Neuronal stem cell (in vitro differentiated cells): Measurements from ENCODE around the gene GAK.

ENCODE experiments used
- DNase-seq: peaks from one replicate; pipeline ENCODE4 v3.0.0-alpha.2; 2013; ENCODE audit warnings: low spot score
- H2AFZ ChIP-seq: one replicate; pipeline ENCODE4 v1.6.1; 2013; ENCODE audit warnings: mild to moderate bottlenecking, low read length, inconsistent platforms
- H2AK5ac ChIP-seq: 2 replicates; pipeline ENCODE4 v1.6.1; 2013; ENCODE audit warnings: low read depth, mild to moderate bottlenecking, inconsistent platforms, low read length, moderate library complexity, mixed read lengths
- H2BK120ac ChIP-seq: 2 replicates; pipeline ENCODE4 v1.6.1; 2013; ENCODE audit warnings: low read depth, mild to moderate bottlenecking, inconsistent platforms, low read length, moderate library complexity, mixed read lengths
- H2BK12ac ChIP-seq: one replicate; pipeline ENCODE4 v1.6.1; 2013; ENCODE audit warnings: low read length, inconsistent platforms
- H2BK15ac ChIP-seq: 2 replicates; pipeline ENCODE4 v1.6.1; 2013; ENCODE audit warnings: mild to moderate bottlenecking, low read length, inconsistent platforms, mixed read lengths
- H2BK5ac ChIP-seq: one replicate; pipeline ENCODE4 v1.6.1; 2013; ENCODE audit warnings: inconsistent platforms, mild to moderate bottlenecking, low read length, moderate library complexity
- H3K14ac ChIP-seq: one replicate; pipeline ENCODE4 v1.6.1; 2013; ENCODE audit warnings: low read length, inconsistent platforms
- H3K18ac ChIP-seq: 2 replicates; pipeline ENCODE4 v1.6.1; 2013; ENCODE audit warnings: low read length, inconsistent platforms
- H3K23ac ChIP-seq: 2 replicates; pipeline ENCODE4 v1.6.1; 2013; ENCODE audit warnings: low read depth, mild to moderate bottlenecking, mixed read lengths, low read length, inconsistent platforms; ENCODE audit not compliant: poor library complexity
- H3K27ac ChIP-seq: replicated peaks from 3 replicates; pipeline ENCODE4 v1.5.1; 2013; ENCODE audit warnings: low read length, inconsistent platforms
- H3K27me3 ChIP-seq, 3 experiments: 2 replicates each; pipeline ENCODE4 v1.6.1; 2013; ENCODE audit warnings: low read length in 3 of 3, mild to moderate bottlenecking in 2 of 3, inconsistent platforms in 1 of 3, low read depth in 1 of 3, mixed read lengths in 1 of 3, moderate library complexity in 1 of 3; ENCODE audit not compliant: control insufficient read depth in 3 of 3, insufficient read depth in 3 of 3
- H3K36me3 ChIP-seq, 2 donors: replicated peaks in 1 of 2; 2 replicates each; pipeline ENCODE4 v1.6.1; 2013; ENCODE audit warnings: low read length in 2 of 2; ENCODE audit not compliant: control insufficient read depth in 2 of 2, insufficient read depth in 2 of 2
- H3K4ac ChIP-seq: 2 replicates; pipeline ENCODE4 v1.6.1; 2013; ENCODE audit warnings: inconsistent platforms, mild to moderate bottlenecking, low read length, moderate library complexity
- H3K4me1 ChIP-seq, 2 donors: 1 replicate in 1 of 2; 2 replicates in 1 of 2; pipeline ENCODE4 v1.6.1; 2013; ENCODE audit warnings: low read length in 2 of 2, low read depth in 1 of 2; ENCODE audit not compliant: control insufficient read depth in 2 of 2, insufficient read depth in 1 of 2
- H3K4me2 ChIP-seq: one replicate; pipeline ENCODE4 v1.6.1; 2013; ENCODE audit warnings: mild to moderate bottlenecking, low read length, inconsistent platforms; ENCODE audit not compliant: insufficient read depth, poor library complexity, severe bottlenecking
- H3K4me3 ChIP-seq, 2 donors: 2 replicates each; pipeline ENCODE4 v1.5.1; 2013; ENCODE audit warnings: low read length in 2 of 2, mild to moderate bottlenecking in 2 of 2, inconsistent platforms in 1 of 2, moderate library complexity in 1 of 2
- H3K79me1 ChIP-seq: one replicate; pipeline ENCODE4 v1.6.1; 2013; ENCODE audit warnings: low read depth, mild to moderate bottlenecking, inconsistent platforms, low read length, moderate library complexity
- H3K9ac ChIP-seq: one replicate; pipeline ENCODE4 v1.6.1; 2013; ENCODE audit warnings: mild to moderate bottlenecking, low read depth, low read length, inconsistent platforms; ENCODE audit not compliant: poor library complexity
- H3K9me3 ChIP-seq, 2 donors: replicated peaks in 1 of 2; 2 replicates each; pipeline versions ENCODE3 to v1.6.1; 2013; ENCODE audit warnings: low read length in 2 of 2, mild to moderate bottlenecking in 2 of 2, inconsistent platforms in 1 of 2, low read depth in 1 of 2, mixed read lengths in 1 of 2, moderate library complexity in 1 of 2; ENCODE audit not compliant: control insufficient read depth in 2 of 2, insufficient read depth in 1 of 2
- H4K8ac ChIP-seq: one replicate; pipeline ENCODE4 v1.6.1; 2013; ENCODE audit warnings: low read depth, mild to moderate bottlenecking, inconsistent platforms, low read length, moderate library complexity
- H4K91ac ChIP-seq: one replicate; pipeline ENCODE4 v1.6.1; 2013; ENCODE audit warnings: low read length, low read depth, mild to moderate bottlenecking, inconsistent platforms; ENCODE audit not compliant: poor library complexity
- WGBS, 2 donors: extraction: QIAGEN DNeasy Blood & Tissue Kit; methylation state at CpG; one replicate each; pipeline ENCODE4 v1.1.7; 2013; ENCODE audit warnings: missing lambda C conversion rate in 2 of 2, mixed read lengths in 1 of 2; ENCODE audit not compliant: insufficient read length in 2 of 2, insufficient replicate concordance in 1 of 2; ENCODE audit errors: extremely low coverage in 2 of 2; 5-methylcytosine and 5-hydroxymethylcytosine counted together

GAK gene

DNA sequence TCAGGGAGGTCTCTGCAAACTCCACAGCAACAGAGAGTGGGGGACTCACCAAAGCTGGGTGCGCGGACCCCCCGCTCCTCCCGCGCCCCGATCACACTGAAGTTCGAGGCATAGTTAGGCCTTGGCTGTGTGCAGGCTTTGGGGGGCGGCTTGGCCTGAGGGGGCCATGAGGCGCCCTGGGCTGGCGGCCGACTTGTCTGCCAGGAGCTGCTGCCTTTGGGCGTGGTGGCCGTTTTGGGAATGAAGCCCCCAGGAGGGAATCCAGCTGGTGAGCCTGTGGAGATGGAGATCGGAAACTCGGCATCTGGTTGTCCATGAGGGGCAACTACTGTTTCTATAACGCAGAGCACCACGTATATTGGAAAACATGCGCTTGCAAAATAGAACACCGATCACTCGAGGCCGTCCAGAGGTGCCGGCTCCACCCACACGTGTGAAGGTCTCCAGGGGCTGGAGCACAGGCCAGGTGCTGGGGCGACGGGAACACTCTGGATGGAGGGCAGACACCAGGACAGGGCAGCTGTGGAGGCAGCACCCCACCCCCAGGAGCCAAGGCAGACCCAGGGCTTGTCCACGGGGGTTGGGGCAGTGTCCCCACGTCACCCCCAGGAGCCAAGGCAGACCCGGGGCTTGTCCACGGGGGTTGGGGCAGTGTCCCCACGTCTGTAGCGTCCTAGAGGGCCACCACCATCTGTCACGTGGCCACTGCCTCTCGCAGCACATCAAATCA is 80.2 kb downstream of the GAK start:
- no peak overlapping the region for H4K91ac ChIP-seq
- no peak overlapping the region for H3K27ac ChIP-seq
- DNase-seq, result no peak
- H3K4me1 ChIP-seq, result no peaks in the 10 kb centered on the region
- H3K36me3 ChIP-seq, result peaks cover 14 to 71% of the 10 kb centered on the region in 2 donors
- no peak overlapping the region for H3K23ac ChIP-seq
- peak overlapping the region; percentile 64 for H3K18ac ChIP-seq
- H2AFZ ChIP-seq, result no peak overlapping the region
- no peaks in the 10 kb centered on the region for H3K27me3 ChIP-seq
- H3K4ac ChIP-seq, result no peak overlapping the region
- WGBS, 2 donors, result no CpG with 5 or more reads among the region's 33 CpGs
- no peak overlapping the region for H2BK120ac ChIP-seq
- H3K4me2 ChIP-seq, result no peak overlapping the region
- no peak overlapping the region for H2BK12ac ChIP-seq
- H3K4me3 ChIP-seq, result no peak overlapping the region
- H3K9ac ChIP-seq, result no peak overlapping the region
- no peaks in the 10 kb centered on the region for H3K79me1 ChIP-seq
- H3K14ac ChIP-seq, result peak overlapping the region; percentile 71
- no peak overlapping the region for H2AK5ac ChIP-seq
- no peaks in the 10 kb centered on the region for H3K9me3 ChIP-seq
- H4K8ac ChIP-seq, result no peak overlapping the region
- no peak overlapping the region for H2BK15ac ChIP-seq
- peak overlapping the region; percentile 39 for H2BK5ac ChIP-seq

DNA sequence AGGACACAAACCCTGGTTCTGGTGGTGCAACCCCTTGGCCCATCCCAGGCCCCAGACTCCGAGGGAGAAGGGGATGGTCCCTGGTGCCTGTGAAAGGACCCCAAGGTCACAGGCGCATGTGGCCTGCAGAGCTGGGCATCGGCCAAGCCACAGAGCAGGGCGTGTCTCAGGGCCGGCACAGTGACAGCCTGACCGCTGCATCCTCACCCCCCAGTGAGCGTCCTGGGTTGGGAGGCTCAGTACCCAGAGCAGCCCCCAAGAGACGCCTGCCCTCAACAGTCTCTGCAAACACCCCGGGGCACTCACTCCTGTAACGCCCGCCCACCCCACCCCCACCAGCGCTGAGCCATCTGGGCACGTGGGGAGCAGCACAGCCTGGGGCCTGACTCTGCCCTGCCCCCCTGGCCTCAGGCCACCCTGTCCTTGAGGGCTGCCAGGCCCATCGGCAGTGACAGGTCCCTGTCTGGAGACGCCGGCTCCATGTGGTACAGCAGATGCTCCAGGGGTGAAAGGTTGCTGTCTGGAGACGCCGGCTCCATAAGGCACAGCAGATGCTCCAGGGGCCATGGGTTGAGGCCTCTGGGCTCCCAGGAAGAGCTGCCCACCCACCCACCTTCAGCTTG is 81.7 kb downstream of the GAK start:
- Histone ChIP-seq H3K27ac (no peak overlapping the region), H3K4ac (no peak overlapping the region), H2BK15ac (no peak overlapping the region), H4K91ac (no peak overlapping the region), H3K14ac (no peak overlapping the region), H2BK120ac (no peak overlapping the region), H2AFZ (no peak overlapping the region), H2BK12ac (no peak overlapping the region), H3K9me3 (no peaks in the 10 kb centered on the region), H3K9ac (peak overlapping the region; percentile 21), H2AK5ac (no peak overlapping the region), H3K4me1 (peaks cover 0 to 3% of the 10 kb centered on the region in 2 donors), H3K4me3 (no peak overlapping the region), H3K18ac (no peak overlapping the region), H3K23ac (no peak overlapping the region), H2BK5ac (peak overlapping the region; percentile 24), H3K36me3 (peaks cover 10 to 60% of the 10 kb centered on the region in 2 donors), H4K8ac (no peak overlapping the region), H3K27me3 (no peaks in the 10 kb centered on the region), H3K4me2 (no peak overlapping the region), H3K79me1 (no peaks in the 10 kb centered on the region)
- no peak for DNase-seq
- no CpG with 5 or more reads among the region's 18 CpGs for WGBS, 2 donors

DNA sequence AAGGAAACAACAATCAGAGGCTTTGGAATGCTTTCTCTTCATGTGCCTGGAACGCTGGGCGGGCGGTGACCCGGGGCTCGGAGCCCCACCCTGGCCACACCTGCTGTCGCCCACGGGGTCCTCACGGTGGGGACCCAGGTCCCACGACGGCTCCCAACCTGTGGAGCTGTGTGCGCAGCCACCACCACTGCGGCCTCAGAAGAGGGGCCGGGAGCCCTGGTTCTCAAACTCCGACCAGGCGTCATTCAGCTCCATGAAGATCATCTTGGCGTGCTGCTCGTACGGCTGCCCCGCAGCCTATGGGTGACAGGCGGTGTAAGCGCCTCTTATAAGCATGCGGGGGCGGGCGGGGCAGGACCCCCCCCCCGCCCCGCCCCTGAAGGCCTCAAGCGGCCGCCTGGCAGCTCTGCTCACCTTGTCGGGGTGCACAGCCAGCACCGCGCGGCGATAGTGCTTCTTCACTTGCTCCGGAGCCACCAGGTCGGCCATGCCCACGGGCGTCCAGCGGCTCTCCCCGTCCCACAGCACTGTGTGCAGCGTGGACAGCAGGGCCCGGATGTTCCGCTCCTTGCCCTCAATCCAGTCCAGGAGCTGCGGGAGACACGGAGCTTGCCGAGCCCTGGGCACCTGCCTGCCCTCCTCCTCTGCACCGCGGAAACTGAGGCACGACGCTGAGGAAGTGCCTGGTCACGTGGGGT is 82.5 kb downstream of the GAK start:
- Histone ChIP-seq H2AFZ (no peak overlapping the region), H3K4me2 (no peak overlapping the region), H4K91ac (no peak overlapping the region), H2BK12ac (no peak overlapping the region), H3K14ac (no peak overlapping the region), H2BK15ac (no peak overlapping the region), H2AK5ac (no peak overlapping the region), H3K4me1 (peaks cover 0 to 3% of the 10 kb centered on the region in 2 donors), H3K9ac (no peak overlapping the region), H3K27me3 (no peaks in the 10 kb centered on the region), H3K27ac (no peak overlapping the region), H3K79me1 (peaks cover 2% of the 10 kb centered on the region), H3K36me3 (peaks cover 8 to 54% of the 10 kb centered on the region in 2 donors), H2BK5ac (no peak overlapping the region), H3K9me3 (no peaks in the 10 kb centered on the region), H4K8ac (no peak overlapping the region), H3K18ac (no peak overlapping the region), H3K23ac (no peak overlapping the region), H3K4ac (no peak overlapping the region), H2BK120ac (no peak overlapping the region), H3K4me3 (peak overlapping the region in 1 of 2 donors; percentile 44)
- WGBS, 2 donors, result no CpG with 5 or more reads among the region's 50 CpGs
- no peak for DNase-seq
